Esophagus squamous epithelium (tissue), 5 donors: ENCODE data around the gene ELOVL2. TPM values are rescaled to one million over a fixed set of nuclear protein-coding genes. Genes with fewer than 3 reads are reported as not detected.

ENCODE experiments used
- DNase-seq: peaks from one replicate; lab custom pipeline; 2025; lab: John Stamatoyannopoulos, UW
- H3K27ac ChIP-seq, 4 donors: fragments of 200-600 bp; sonication (generic); one replicate each; pipeline ENCODE4 v1.5.1; 2016 to 2019; ENCODE audit warnings: mild to moderate bottlenecking in 1 of 4
- H3K27me3 ChIP-seq, 4 donors: fragments of 200-600 bp; sonication (generic); 1 replicate in 3 of 4; 2 replicates in 1 of 4; pipeline versions ENCODE4 v1.5.1 to v1.6.0; 2017 to 2021; ENCODE audit warnings: antibody characterized with exemption in 1 of 4
- H3K36me3 ChIP-seq, 3 donors: fragments of 200-600 bp; sonication (generic); one replicate each; pipeline ENCODE4 v1.5.1; 2016 to 2019
- H3K4me1 ChIP-seq, 3 donors: fragments of 200-600 bp; sonication (generic); one replicate each; pipeline ENCODE4 v1.5.1; 2017 to 2019
- H3K4me3 ChIP-seq, 4 donors: fragments of 200-600 bp; sonication (generic); 1 replicate in 3 of 4; 2 replicates in 1 of 4; pipeline ENCODE4 v1.5.1; 2016 to 2019; ENCODE audit warnings: mild to moderate bottlenecking in 2 of 4, moderate library complexity in 1 of 4
- H3K9me3 ChIP-seq, 3 donors: fragments of 200-600 bp; sonication (generic); one replicate each; pipeline ENCODE4 v1.5.1; 2016 to 2019
- POLR2A ChIP-seq, 4 donors: fragments of 450-650 bp; IDR thresholded peaks; one replicate each; pipeline ENCODE4 v1.6.1; 2017; ENCODE audit warnings: antibody characterized with exemption in 4 of 4, mild to moderate bottlenecking in 4 of 4, moderate library complexity in 3 of 4
- WGBS, 2 donors: methylation state at CpG; one replicate each; pipeline ENCODE4 v1.1.5; 2018; 5-methylcytosine and 5-hydroxymethylcytosine counted together
- intact Hi-C: fragments of 100-400 bp; cut with DNase I; formaldehyde crosslinking; loops from one replicate; pipeline ENCODE4 v1.15.0; 2022
- total RNA-seq, 4 donors: library from RNA; depleted of rRNA; stranded (reverse); fragments of >200 nt; gene quantifications; one replicate each; pipeline ENCODE4 v1.1.0, GENCODE V29; 2016
- TF ChIP-seq, protein P1 (sequence below), 6 experiments: fragments of 450-650 bp in 4 of 6; fragments of 200-600 bp in 2 of 6; sonication (generic) in 2 of 6; IDR thresholded peaks; one replicate each; pipeline ENCODE4 v1.5.1; 2016 to 2019; ENCODE audit warnings: antibody characterized with exemption in 6 of 6, mild to moderate bottlenecking in 4 of 6, moderate library complexity in 4 of 6
- donor health status: DM: yes; HTN: yes; CAD: no.

The ELOVL2 gene
- total RNA-seq, 4 donors from 2014 or later, result 0.06 to 0.38 (median 0.18) TPM; not detected in 1

DNA sequence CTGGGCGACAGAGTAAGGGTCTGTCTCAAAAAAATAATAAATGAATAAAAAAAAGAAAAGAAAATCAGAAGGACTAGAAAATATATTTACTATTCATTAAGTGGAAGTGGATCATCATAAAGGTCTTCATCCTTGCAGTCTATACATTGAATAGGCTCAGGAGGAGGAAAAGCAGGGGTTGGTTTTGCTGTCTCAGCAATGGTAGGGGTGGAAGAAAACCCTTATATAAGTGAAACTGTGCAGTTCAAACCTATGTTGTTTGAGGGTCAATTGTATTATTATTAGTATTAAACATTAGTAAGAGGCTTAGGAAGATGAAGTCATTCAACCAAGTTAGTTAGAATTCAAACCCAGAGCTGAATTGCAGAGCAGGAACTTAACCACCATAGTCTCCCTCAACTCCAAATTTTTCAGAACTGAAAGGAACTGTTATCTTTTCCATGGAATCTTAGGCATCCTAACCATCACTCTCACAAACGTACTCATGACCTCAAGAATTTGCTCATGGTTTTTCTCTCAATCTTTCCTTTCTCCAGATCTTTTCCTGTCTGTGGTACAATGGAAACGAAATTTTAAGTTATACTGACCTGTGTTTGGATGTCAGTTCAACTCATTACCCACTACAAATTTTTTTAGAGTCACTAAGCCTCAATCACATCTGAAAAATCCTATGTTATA lies 41.8 kb upstream of the ELOVL2 start:
- TF ChIP-seq, protein P1, sequence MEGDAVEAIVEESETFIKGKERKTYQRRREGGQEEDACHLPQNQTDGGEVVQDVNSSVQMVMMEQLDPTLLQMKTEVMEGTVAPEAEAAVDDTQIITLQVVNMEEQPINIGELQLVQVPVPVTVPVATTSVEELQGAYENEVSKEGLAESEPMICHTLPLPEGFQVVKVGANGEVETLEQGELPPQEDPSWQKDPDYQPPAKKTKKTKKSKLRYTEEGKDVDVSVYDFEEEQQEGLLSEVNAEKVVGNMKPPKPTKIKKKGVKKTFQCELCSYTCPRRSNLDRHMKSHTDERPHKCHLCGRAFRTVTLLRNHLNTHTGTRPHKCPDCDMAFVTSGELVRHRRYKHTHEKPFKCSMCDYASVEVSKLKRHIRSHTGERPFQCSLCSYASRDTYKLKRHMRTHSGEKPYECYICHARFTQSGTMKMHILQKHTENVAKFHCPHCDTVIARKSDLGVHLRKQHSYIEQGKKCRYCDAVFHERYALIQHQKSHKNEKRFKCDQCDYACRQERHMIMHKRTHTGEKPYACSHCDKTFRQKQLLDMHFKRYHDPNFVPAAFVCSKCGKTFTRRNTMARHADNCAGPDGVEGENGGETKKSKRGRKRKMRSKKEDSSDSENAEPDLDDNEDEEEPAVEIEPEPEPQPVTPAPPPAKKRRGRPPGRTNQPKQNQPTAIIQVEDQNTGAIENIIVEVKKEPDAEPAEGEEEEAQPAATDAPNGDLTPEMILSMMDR (IDR thresholded peaks at IDR 0.05), result no peak
- no peak for TF ChIP-seq POLR2A (IDR thresholded peaks at IDR 0.05)
- Histone ChIP-seq H3K4me3 (no peak overlapping the region), H3K27ac (no peak overlapping the region), H3K9me3 (no peaks in the 10 kb centered on the region), H3K36me3 (no peaks in the 10 kb centered on the region), H3K4me1 (no peaks in the 10 kb centered on the region), H3K27me3 (peaks cover 0 to 8% (median 0%) of the 10 kb centered on the region in 4 donors)
- intact Hi-C loops, result no loop called here
- WGBS, 2 donors, result 50 to 60% methylated on average over 3 of the region's 3 CpGs
- no peak for DNase-seq

DNA sequence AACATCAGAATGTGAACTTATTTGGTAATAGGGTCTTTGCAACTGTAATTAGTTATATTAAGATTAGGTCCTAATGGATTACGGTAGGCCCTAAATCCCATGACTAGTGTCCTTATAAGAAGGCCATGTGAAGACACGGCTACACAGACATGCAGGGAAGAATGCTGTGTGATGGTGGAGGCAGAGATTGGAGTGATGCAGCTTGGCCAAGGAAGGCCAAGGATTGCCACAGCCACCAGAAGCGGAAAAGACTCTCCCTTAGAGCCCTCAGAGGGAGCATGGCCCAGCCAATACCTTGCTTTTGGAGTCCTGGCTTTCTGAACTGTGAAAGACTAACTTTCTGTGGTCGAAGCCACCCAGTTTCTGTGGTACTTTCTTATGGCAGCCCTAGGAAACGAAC lies 39.9 kb upstream of the ELOVL2 start:
- 85 to 89% methylated on average over 5 of the region's 5 CpGs for WGBS, 2 donors
- H3K27me3 ChIP-seq, result peaks cover 0 to 8% (median 0%) of the 10 kb centered on the region in 4 donors
- no peaks in the 10 kb centered on the region for H3K36me3 ChIP-seq
- no peak overlapping the region for H3K4me3 ChIP-seq
- H3K4me1 ChIP-seq, result no peaks in the 10 kb centered on the region
- H3K27ac ChIP-seq, result no peak overlapping the region
- TF ChIP-seq POLR2A (IDR thresholded peaks at IDR 0.05), result no peak
- TF ChIP-seq, protein P1 (IDR thresholded peaks at IDR 0.05), result no peak
- no peaks in the 10 kb centered on the region for H3K9me3 ChIP-seq
- intact Hi-C loops, result no loop called here
- no peak for DNase-seq

DNA sequence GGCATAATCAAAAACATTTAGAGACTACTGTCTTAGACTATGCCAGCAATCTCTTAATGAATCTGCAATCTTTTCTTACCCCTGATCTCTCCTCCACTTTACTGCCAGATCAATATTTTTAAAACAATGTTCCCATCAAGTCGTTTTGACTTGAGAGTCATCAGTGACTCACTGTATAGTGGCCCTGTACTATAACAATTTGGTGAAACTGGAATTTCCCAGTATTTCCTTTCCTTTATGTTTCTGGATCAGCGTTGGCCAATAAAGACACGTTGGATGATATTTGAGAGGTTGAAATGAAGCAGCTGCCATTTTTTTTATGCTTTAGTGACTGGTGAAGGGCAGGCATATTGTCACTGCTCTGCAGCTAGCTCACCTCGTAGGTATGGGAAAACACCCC lies 39.4 kb upstream of the ELOVL2 start:
- H3K9me3 ChIP-seq, result no peaks in the 10 kb centered on the region
- H3K27ac ChIP-seq, result no peak overlapping the region
- no peak overlapping the region for H3K4me3 ChIP-seq
- WGBS, 2 donors, result 44 to 56% methylated on average over 3 to 4 of the region's 4 CpGs
- no peak for TF ChIP-seq POLR2A (IDR thresholded peaks at IDR 0.05)
- TF ChIP-seq, protein P1 (IDR thresholded peaks at IDR 0.05), result no peak
- H3K36me3 ChIP-seq, result no peaks in the 10 kb centered on the region
- no peaks in the 10 kb centered on the region for H3K4me1 ChIP-seq
- intact Hi-C loops, result no loop called here
- H3K27me3 ChIP-seq, result peaks cover 0 to 8% (median 0%) of the 10 kb centered on the region in 4 donors
- no peak for DNase-seq

DNA sequence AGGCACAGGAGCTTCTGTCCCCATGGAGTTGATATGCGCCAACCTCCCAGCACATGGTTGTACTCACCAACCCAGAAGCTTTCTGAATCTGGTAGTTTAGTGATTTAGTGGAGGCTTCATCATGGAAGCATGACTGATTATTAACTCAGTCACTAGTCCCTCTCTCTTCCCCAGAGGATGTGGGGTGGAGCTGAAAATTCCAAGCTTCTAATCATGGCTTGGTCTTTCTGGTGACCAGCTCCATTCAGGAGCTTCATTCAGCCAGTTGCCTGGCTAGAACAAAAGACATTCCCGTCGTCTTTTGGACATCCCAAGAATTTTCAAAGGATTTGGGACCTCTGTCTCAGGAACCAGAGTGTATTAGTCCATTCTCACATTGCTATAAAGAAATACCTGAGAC lies 36.2 kb upstream of the ELOVL2 start:
- no peak for TF ChIP-seq POLR2A (IDR thresholded peaks at IDR 0.05)
- TF ChIP-seq, protein P1 (IDR thresholded peaks at IDR 0.05), result no peak
- 58 to 59% methylated on average over 3 of the region's 3 CpGs for WGBS, 2 donors
- peaks cover 0 to 8% (median 0%) of the 10 kb centered on the region in 4 donors for H3K27me3 ChIP-seq
- no peaks in the 10 kb centered on the region for H3K9me3 ChIP-seq
- DNase-seq, result no peak
- no peak overlapping the region for H3K4me3 ChIP-seq
- H3K36me3 ChIP-seq, result no peaks in the 10 kb centered on the region
- intact Hi-C loops, result no loop called here
- no peak overlapping the region for H3K27ac ChIP-seq
- H3K4me1 ChIP-seq, result no peaks in the 10 kb centered on the region

DNA sequence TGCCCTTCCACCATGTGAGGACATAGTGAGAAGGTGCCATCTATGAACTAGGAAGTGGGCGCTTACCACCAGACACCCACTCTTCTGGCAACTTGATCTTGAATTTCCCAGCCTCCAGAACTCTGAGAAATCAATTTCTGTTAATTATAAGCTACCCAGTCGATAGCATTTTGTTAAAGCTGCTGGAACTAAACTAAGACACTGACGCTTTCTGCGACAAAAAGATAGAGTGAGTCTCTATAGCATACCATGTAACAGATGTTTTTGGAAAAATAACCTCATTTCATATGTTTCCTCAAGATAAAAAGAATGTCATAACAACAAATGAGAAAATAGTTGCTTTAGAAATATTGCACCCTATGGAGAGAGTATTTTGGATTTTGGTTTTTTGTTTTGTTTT lies 34.2 kb upstream of the ELOVL2 start:
- H3K4me3 ChIP-seq, result no peak overlapping the region
- no peaks in the 10 kb centered on the region for H3K9me3 ChIP-seq
- no peak for DNase-seq
- TF ChIP-seq, protein P1 (IDR thresholded peaks at IDR 0.05), result no peak
- no peak for TF ChIP-seq POLR2A (IDR thresholded peaks at IDR 0.05)
- no peaks in the 10 kb centered on the region for H3K27me3 ChIP-seq
- H3K27ac ChIP-seq, result no peak overlapping the region
- H3K4me1 ChIP-seq, result no peaks in the 10 kb centered on the region
- intact Hi-C loops, result no loop called here
- 92% methylated on average over 4 of the region's 4 CpGs for WGBS, 2 donors
- no peaks in the 10 kb centered on the region for H3K36me3 ChIP-seq
